ENCODE results near the gene PP2D1. TPM values are rescaled to one million over a fixed set of nuclear protein-coding genes. Genes with fewer than 3 reads are reported as not detected.

PP2D1 gene
- total RNA-seq, 2 experiments from 2014 or later = not detected

DNA sequence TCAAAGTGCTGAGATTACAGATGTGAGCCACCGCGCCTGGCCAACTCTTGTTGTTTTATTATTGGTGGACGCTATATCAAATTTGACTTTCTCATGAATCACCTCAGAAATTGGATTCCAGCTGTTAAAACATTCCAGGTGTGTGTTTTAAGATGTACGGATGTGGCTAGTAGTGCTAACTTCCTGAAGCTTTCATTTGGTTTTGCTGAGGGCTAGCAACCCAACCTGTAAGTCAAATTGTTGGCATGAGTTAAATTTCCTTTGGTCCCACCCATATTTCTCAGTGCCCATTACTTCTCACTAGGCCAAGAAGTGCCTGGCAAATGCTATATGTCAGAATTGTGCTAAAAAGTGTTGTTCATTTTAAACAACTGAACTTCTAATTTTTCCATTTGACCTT, 15.1 kb upstream of the PP2D1 start:
- no peak for DNase-seq (ENCODE audit: low spot score)
- no TSS peak for BruUV-seq (replicated peaks)
- no peaks in the 10 kb centered on the region for H3K9me3 ChIP-seq (ENCODE audit: low read length)
- H2AFZ ChIP-seq (ENCODE audit: low read length) = no peak overlapping the region
- intact Hi-C loops (cut with micrococcal nuclease; ENCODE audit: unreplicated experiment) = no loop called here
- H3K4me3 ChIP-seq (ENCODE audit: low read depth, low read length, poor library complexity, severe bottlenecking) = no peak overlapping the region
- H3K36me3 ChIP-seq (ENCODE audit: insufficient read depth, low read length) = no peaks in the 10 kb centered on the region
- H3K79me2 ChIP-seq (ENCODE audit: insufficient read depth, low read depth, low read length) = no peaks in the 10 kb centered on the region
- CTCF ChIA-PET (ENCODE audit: unreplicated experiment) = interaction anchor here (0.8 kb wide), 1 partner anchor 11 kb away, joined by 4 read pairs; no protein-coding TSS in a partner anchor
- no peak overlapping the region for H3K4me2 ChIP-seq (ENCODE audit: low read length)
- H3K4me1 ChIP-seq (ENCODE audit: insufficient read depth, low read length, poor library complexity, severe bottlenecking) = peaks cover 7% of the 10 kb centered on the region
- H4K20me1 ChIP-seq (ENCODE audit: insufficient read depth, low read length) = no peaks in the 10 kb centered on the region
- POLR2A ChIA-PET = interaction anchor here (0.7 to 2.5 kb wide), 2 partner anchors 12 to 26 kb away, joined by 3 to 12 read pairs; no protein-coding TSS in a partner anchor
- H3K9me2 ChIP-seq (ENCODE audit: insufficient read depth, low read length) = no peaks in the 10 kb centered on the region
- no peak overlapping the region for H3K27ac ChIP-seq (ENCODE audit: low read depth, low read length, poor library complexity, severe bottlenecking)
- TF ChIP-seq, protein P1, sequence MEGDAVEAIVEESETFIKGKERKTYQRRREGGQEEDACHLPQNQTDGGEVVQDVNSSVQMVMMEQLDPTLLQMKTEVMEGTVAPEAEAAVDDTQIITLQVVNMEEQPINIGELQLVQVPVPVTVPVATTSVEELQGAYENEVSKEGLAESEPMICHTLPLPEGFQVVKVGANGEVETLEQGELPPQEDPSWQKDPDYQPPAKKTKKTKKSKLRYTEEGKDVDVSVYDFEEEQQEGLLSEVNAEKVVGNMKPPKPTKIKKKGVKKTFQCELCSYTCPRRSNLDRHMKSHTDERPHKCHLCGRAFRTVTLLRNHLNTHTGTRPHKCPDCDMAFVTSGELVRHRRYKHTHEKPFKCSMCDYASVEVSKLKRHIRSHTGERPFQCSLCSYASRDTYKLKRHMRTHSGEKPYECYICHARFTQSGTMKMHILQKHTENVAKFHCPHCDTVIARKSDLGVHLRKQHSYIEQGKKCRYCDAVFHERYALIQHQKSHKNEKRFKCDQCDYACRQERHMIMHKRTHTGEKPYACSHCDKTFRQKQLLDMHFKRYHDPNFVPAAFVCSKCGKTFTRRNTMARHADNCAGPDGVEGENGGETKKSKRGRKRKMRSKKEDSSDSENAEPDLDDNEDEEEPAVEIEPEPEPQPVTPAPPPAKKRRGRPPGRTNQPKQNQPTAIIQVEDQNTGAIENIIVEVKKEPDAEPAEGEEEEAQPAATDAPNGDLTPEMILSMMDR (conservative IDR thresholded peaks at IDR 0.05; ENCODE audit: low read length) = no peak
- TF ChIP-seq EZH2phosphoT487 (IDR thresholded peaks at IDR 0.05; ENCODE audit: borderline replicate concordance, low read depth, low read length) = no peak

DNA sequence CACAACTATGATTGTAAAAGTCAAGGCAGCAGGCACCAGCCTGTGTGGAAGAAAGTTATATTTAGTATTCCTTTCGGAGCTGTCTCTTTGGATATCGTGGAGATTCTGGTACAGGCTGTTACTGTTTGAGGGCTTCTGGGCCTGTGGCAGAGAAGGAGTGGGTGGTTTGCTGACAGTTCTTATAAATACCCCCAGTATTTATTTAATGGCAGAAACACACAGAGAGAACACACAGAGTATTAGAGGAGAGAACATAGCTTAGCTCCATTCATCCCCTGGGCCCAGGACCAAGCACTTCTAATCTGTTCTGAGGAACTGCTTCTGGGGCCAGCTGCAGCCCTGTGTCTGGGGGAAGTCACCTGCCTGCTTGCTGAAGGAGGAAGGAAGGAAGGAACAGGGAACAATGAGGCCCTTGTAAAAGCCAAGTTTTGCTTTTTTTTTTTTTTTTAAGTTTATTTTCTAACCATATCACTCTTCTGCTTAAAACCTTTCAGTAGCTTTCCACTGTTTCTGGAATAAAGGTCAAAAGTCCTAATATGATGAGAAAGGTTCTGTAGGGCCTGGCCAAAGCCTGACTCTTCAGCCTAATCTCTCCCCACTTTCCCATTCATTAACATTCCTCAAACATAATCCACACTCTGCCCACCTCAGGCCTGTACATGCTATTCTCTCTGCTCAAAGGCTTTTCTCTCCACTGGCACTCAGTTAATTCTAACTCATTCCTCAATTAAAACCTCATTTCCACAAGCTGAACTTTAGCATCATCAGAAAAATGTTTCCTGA, 11.8 kb upstream of the PP2D1 start:
- Histone ChIP-seq H3K9me2 (ENCODE audit: insufficient read depth, low read length) (no peaks in the 10 kb centered on the region), H3K4me2 (ENCODE audit: low read length) (no peak overlapping the region), H4K20me1 (ENCODE audit: insufficient read depth, low read length) (no peaks in the 10 kb centered on the region), H2AFZ (ENCODE audit: low read length) (peak overlapping the region; percentile 37), H3K36me3 (ENCODE audit: insufficient read depth, low read length) (no peaks in the 10 kb centered on the region), H3K27ac (ENCODE audit: low read depth, low read length, poor library complexity, severe bottlenecking) (no peak overlapping the region), H3K79me2 (ENCODE audit: insufficient read depth, low read depth, low read length) (no peaks in the 10 kb centered on the region), H3K4me3 (ENCODE audit: low read depth, low read length, poor library complexity, severe bottlenecking) (no peak overlapping the region), H3K9me3 (ENCODE audit: low read length) (no peaks in the 10 kb centered on the region), H3K4me1 (ENCODE audit: insufficient read depth, low read length, poor library complexity, severe bottlenecking) (peaks cover 7% of the 10 kb centered on the region)
- no TSS peak for BruUV-seq (replicated peaks)
- CTCF ChIA-PET (ENCODE audit: unreplicated experiment) = no interaction called here
- POLR2A ChIA-PET = interaction anchor here (0.7 to 1.5 kb wide), 4 partner anchors 14 to 1139 kb away, joined by 3 to 5 read pairs (median 4); no protein-coding TSS in a partner anchor
- TF ChIP-seq, protein P1 (conservative IDR thresholded peaks at IDR 0.05; ENCODE audit: low read length) = no peak
- no peak for TF ChIP-seq EZH2phosphoT487 (IDR thresholded peaks at IDR 0.05; ENCODE audit: borderline replicate concordance, low read depth, low read length)
- peak; percentile 32 for DNase-seq (ENCODE audit: low spot score)
- intact Hi-C loops (cut with micrococcal nuclease; ENCODE audit: unreplicated experiment) = no loop called here

All from OCI-LY7 (cell line).